ENCODE measurements around the gene NTNG2.

The NTNG2 gene

DNA sequence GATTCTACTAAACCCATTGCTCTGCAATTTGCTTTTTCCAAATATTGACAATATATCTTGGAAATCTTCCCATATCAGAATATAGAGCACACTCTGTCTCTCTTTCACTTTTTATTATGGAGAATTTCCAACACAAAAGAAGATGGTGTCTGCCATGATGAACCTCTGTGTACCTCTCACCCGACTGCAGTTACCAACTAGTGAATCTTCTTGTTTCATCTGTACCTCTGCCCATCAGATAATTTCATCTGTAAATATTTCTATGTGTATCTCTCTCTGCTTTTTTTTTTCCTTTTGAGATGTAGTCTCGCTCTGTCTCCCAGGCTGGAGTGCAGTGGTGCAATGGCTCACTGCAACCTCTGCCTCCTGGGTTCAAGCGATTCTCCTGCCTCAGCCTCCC, 62.8 kb downstream of the NTNG2 start:
- TF ChIP-seq, protein P1, sequence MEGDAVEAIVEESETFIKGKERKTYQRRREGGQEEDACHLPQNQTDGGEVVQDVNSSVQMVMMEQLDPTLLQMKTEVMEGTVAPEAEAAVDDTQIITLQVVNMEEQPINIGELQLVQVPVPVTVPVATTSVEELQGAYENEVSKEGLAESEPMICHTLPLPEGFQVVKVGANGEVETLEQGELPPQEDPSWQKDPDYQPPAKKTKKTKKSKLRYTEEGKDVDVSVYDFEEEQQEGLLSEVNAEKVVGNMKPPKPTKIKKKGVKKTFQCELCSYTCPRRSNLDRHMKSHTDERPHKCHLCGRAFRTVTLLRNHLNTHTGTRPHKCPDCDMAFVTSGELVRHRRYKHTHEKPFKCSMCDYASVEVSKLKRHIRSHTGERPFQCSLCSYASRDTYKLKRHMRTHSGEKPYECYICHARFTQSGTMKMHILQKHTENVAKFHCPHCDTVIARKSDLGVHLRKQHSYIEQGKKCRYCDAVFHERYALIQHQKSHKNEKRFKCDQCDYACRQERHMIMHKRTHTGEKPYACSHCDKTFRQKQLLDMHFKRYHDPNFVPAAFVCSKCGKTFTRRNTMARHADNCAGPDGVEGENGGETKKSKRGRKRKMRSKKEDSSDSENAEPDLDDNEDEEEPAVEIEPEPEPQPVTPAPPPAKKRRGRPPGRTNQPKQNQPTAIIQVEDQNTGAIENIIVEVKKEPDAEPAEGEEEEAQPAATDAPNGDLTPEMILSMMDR (IDR thresholded peaks at IDR 0.05): no peak
- H3K9me3 ChIP-seq (ENCODE audit: control insufficient read depth, low read length): no peaks in the 10 kb centered on the region
- H3K36me3 ChIP-seq (ENCODE audit: control insufficient read depth, insufficient read depth, low read length): no peaks in the 10 kb centered on the region
- no peak overlapping the region for H3K4me3 ChIP-seq (ENCODE audit: low read depth, low read length)
- no peak overlapping the region for H2AFZ ChIP-seq
- H3K27ac ChIP-seq: no peak overlapping the region
- H3K9ac ChIP-seq: no peak overlapping the region
- no peak overlapping the region for H3K4me2 ChIP-seq (ENCODE audit: low read length)
- no peaks in the 10 kb centered on the region for H3K27me3 ChIP-seq (ENCODE audit: control insufficient read depth, insufficient read depth, low read length)
- H3K4me1 ChIP-seq: no peaks in the 10 kb centered on the region
- no peaks in the 10 kb centered on the region for H3K79me2 ChIP-seq

DNA sequence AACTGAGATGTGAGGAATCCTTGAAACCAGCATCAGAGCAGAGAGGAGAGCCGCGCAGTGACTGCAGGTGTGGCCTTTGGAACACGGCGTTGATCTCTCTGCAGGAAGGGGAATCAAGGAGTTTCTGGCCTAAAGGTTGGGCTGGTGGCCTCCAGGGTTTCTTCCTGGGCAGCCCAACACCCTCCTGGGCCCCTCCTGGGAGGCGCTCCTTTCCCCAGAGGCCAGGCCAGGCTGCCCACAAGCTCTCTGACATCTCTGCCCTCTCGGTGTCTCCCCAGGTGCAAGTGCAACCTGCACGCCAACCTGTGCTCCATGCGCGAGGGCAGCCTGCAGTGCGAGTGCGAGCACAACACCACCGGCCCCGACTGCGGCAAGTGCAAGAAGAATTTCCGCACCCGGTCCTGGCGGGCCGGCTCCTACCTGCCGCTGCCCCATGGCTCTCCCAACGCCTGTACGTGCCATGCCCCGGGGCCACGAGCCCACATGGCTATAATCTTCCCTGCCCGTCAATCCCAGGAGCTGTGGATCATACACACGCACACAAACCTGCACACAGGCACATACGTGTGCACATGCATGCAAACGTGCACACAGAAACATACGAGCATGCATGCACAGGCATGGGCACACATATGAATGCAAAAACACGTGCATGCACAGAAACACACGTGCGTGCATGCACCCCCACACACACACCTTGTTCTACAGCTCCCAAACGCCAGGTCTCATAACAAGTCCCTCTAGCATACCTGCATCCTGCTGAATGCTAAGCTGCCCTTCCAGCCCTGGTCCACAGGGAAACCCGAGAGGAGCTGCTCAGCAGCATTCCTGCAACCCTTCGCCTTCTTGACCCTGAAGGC, 64.9 kb downstream of the NTNG2 start:
- H3K27me3 ChIP-seq (ENCODE audit: control insufficient read depth, insufficient read depth, low read length): no peaks in the 10 kb centered on the region
- no peak overlapping the region for H3K27ac ChIP-seq
- no peaks in the 10 kb centered on the region for H3K9me3 ChIP-seq (ENCODE audit: control insufficient read depth, low read length)
- H3K9ac ChIP-seq: no peak overlapping the region
- no peak overlapping the region for H3K4me3 ChIP-seq (ENCODE audit: low read depth, low read length)
- no peak overlapping the region for H2AFZ ChIP-seq
- no peak overlapping the region for H3K4me2 ChIP-seq (ENCODE audit: low read length)
- TF ChIP-seq, protein P1 (IDR thresholded peaks at IDR 0.05): no peak
- H3K79me2 ChIP-seq: no peaks in the 10 kb centered on the region
- no peaks in the 10 kb centered on the region for H3K4me1 ChIP-seq
- H3K36me3 ChIP-seq (ENCODE audit: control insufficient read depth, insufficient read depth, low read length): no peaks in the 10 kb centered on the region

DNA sequence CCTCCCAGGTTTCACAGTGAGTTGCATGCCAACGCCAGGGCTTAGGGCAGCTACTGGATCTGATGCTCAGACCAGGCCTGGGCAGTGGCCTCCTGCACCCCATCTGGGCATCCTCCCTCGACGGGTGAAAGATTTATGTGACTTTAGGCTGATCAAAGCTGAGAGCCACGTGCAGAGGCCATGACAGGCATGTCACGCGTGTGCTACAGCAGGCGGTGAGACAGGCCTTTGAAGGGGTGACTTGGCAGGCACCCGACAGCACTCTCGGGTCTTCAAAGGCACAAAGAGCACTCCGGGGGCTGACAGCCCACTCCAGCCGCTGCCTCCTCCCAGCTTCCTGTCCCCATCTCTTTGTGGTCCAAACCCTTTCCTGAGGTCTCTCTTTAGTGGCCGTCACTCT, 66.2 kb downstream of the NTNG2 start:
- no peaks in the 10 kb centered on the region for H3K4me1 ChIP-seq
- no peaks in the 10 kb centered on the region for H3K79me2 ChIP-seq
- no peak overlapping the region for H2AFZ ChIP-seq
- H3K9me3 ChIP-seq (ENCODE audit: control insufficient read depth, low read length): no peaks in the 10 kb centered on the region
- TF ChIP-seq, protein P1 (IDR thresholded peaks at IDR 0.05): no peak
- H3K27me3 ChIP-seq (ENCODE audit: control insufficient read depth, insufficient read depth, low read length): no peaks in the 10 kb centered on the region
- no peak overlapping the region for H3K4me3 ChIP-seq (ENCODE audit: low read depth, low read length)
- no peak overlapping the region for H3K4me2 ChIP-seq (ENCODE audit: low read length)
- H3K9ac ChIP-seq: no peak overlapping the region
- H3K36me3 ChIP-seq (ENCODE audit: control insufficient read depth, insufficient read depth, low read length): no peaks in the 10 kb centered on the region
- no peak overlapping the region for H3K27ac ChIP-seq

DNA sequence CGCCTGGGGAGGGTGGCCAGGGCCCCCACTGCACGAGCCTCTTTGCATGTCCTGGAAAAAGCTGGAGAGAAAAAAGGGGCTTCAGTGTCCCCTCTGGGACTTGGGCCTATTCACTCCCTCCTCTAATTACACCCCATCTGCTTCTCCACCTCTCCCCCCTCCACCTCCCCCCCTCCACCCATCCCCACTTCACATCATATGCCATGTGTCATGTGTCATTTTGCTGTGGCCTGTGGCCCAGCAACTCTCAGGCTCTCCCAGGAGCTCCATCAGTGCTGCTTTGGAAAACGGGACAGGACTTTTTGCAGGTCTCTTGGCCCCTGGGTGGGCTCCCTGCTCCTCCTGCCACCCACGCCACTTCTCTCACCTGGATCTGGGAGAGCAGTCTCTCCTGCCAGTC, 68.7 kb downstream of the NTNG2 start:
- no peaks in the 10 kb centered on the region for H3K36me3 ChIP-seq (ENCODE audit: control insufficient read depth, insufficient read depth, low read length)
- no peaks in the 10 kb centered on the region for H3K27me3 ChIP-seq (ENCODE audit: control insufficient read depth, insufficient read depth, low read length)
- H2AFZ ChIP-seq: no peak overlapping the region
- H3K27ac ChIP-seq: no peak overlapping the region
- no peaks in the 10 kb centered on the region for H3K4me1 ChIP-seq
- TF ChIP-seq, protein P1 (IDR thresholded peaks at IDR 0.05): no peak
- no peaks in the 10 kb centered on the region for H3K79me2 ChIP-seq
- no peaks in the 10 kb centered on the region for H3K9me3 ChIP-seq (ENCODE audit: control insufficient read depth, low read length)
- H3K4me3 ChIP-seq (ENCODE audit: low read depth, low read length): no peak overlapping the region
- no peak overlapping the region for H3K4me2 ChIP-seq (ENCODE audit: low read length)
- H3K9ac ChIP-seq: no peak overlapping the region
